Large intestine (tissue), 3 donors: Measurements from ENCODE around the gene FSTL1. TPM values are rescaled to one million over a fixed set of nuclear protein-coding genes. Genes with fewer than 3 reads are reported as not detected.

Experiments used
- DNase-seq, 2 donors: peaks; one replicate each; pipeline versions ENCODE4 v3.0.0 to v3.0.0-alpha.2; 2013
- H3K27ac ChIP-seq: one replicate; pipeline ENCODE4 v1.5.1; 2013; ENCODE audit warnings: low read length
- H3K27me3 ChIP-seq: 2 replicates; pipeline ENCODE4 v1.6.1; 2013; ENCODE audit warnings: low read length; ENCODE audit not compliant: control insufficient read depth, insufficient read depth
- H3K36me3 ChIP-seq: 2 replicates; pipeline ENCODE4 v1.6.1; 2013; ENCODE audit warnings: low read length; ENCODE audit not compliant: control insufficient read depth, insufficient read depth
- H3K4me1 ChIP-seq: one replicate; pipeline ENCODE4 v1.6.1; 2013; ENCODE audit warnings: low read length; ENCODE audit not compliant: control insufficient read depth, insufficient read depth
- H3K4me3 ChIP-seq: one replicate; pipeline ENCODE4 v1.5.1; 2013; ENCODE audit warnings: low read length
- H3K9me3 ChIP-seq: one replicate; pipeline ENCODE4 v1.6.1; 2013; ENCODE audit warnings: mild to moderate bottlenecking, low read depth, low read length, moderate library complexity; ENCODE audit not compliant: control insufficient read depth
- WGBS: methylation state at CpG from one replicate; pipeline ENCODE4 v1.1.5; 2013; ENCODE audit warnings: low lambda C conversion rate; ENCODE audit not compliant: insufficient coverage; 5-methylcytosine and 5-hydroxymethylcytosine counted together
- polyA plus RNA-seq: library from polyadenylated mRNA; unstranded; fragments of 120-200 nt; gene quantifications from one replicate; pipeline ENCODE4 v1.2.1, GENCODE V29; 2013

Gene FSTL1
- polyA plus RNA-seq, 1 donor, result 190 TPM

- no peaks in the 10 kb centered on the region for H3K27me3 ChIP-seq
- WGBS, result no CpG with 5 or more reads among the region's 1 CpG
- no peaks in the 10 kb centered on the region for H3K4me1 ChIP-seq
- DNase-seq, result no peak
- H3K4me3 ChIP-seq, result no peak overlapping the region
- H3K9me3 ChIP-seq, result no peaks in the 10 kb centered on the region
- peaks cover 19% of the 10 kb centered on the region for H3K36me3 ChIP-seq
- no peak overlapping the region for H3K27ac ChIP-seq
Measured at GRCh38 chr3:120429921-120430361, 20.9 kb downstream of the FSTL1 start.

- no peak for DNase-seq
- Histone ChIP-seq H3K27me3 (no peaks in the 10 kb centered on the region), H3K9me3 (no peaks in the 10 kb centered on the region), H3K4me3 (no peak overlapping the region), H3K4me1 (no peaks in the 10 kb centered on the region), H3K36me3 (peaks cover 19% of the 10 kb centered on the region), H3K27ac (no peak overlapping the region)
- no CpG with 5 or more reads among the region's 2 CpGs for WGBS
Measured at GRCh38 chr3:120428924-120429323, 21.9 kb downstream of the FSTL1 start.

- H3K4me1 ChIP-seq, result no peaks in the 10 kb centered on the region
- no peaks in the 10 kb centered on the region for H3K27me3 ChIP-seq
- no peaks in the 10 kb centered on the region for H3K9me3 ChIP-seq
- no peak overlapping the region for H3K4me3 ChIP-seq
- no peak for DNase-seq
- H3K27ac ChIP-seq, result no peak overlapping the region
- peaks cover 19% of the 10 kb centered on the region for H3K36me3 ChIP-seq
Measured at GRCh38 chr3:120427201-120427600, 23.6 kb downstream of the FSTL1 start.

GRCh38 chr3:120425572-120426250 is 25.1 kb downstream of the FSTL1 start:
- Histone ChIP-seq H3K27me3 (no peaks in the 10 kb centered on the region), H3K4me3 (no peak overlapping the region), H3K27ac (peak overlapping the region; percentile 21), H3K9me3 (no peaks in the 10 kb centered on the region), H3K36me3 (peaks cover 17% of the 10 kb centered on the region), H3K4me1 (no peaks in the 10 kb centered on the region)
- DNase-seq, result no peak
- no CpG with 5 or more reads among the region's 1 CpG for WGBS

GRCh38 chr3:120424976-120425570 is 25.7 kb downstream of the FSTL1 start:
- WGBS, result no CpG with 5 or more reads among the region's 5 CpGs
- Histone ChIP-seq H3K4me1 (no peaks in the 10 kb centered on the region), H3K36me3 (peaks cover 17% of the 10 kb centered on the region), H3K4me3 (no peak overlapping the region), H3K27me3 (no peaks in the 10 kb centered on the region), H3K9me3 (no peaks in the 10 kb centered on the region), H3K27ac (peak overlapping the region; percentile 8)
- DNase-seq, result no peak

GRCh38 chr3:120424506-120424905 is 26.3 kb downstream of the FSTL1 start:
- 100% methylated on average over 1 of the region's 6 CpGs for WGBS
- Histone ChIP-seq H3K36me3 (peaks cover 11% of the 10 kb centered on the region), H3K27me3 (no peaks in the 10 kb centered on the region), H3K9me3 (no peaks in the 10 kb centered on the region), H3K4me1 (no peaks in the 10 kb centered on the region), H3K27ac (no peak overlapping the region), H3K4me3 (no peak overlapping the region)
- no peak for DNase-seq

- H3K27ac ChIP-seq, result no peak overlapping the region
- no peak for DNase-seq
- no peak overlapping the region for H3K4me3 ChIP-seq
- WGBS, result no CpG with 5 or more reads among the region's 4 CpGs
- peaks cover 4% of the 10 kb centered on the region for H3K36me3 ChIP-seq
- no peaks in the 10 kb centered on the region for H3K9me3 ChIP-seq
- no peaks in the 10 kb centered on the region for H3K4me1 ChIP-seq
- no peaks in the 10 kb centered on the region for H3K27me3 ChIP-seq
Measured at GRCh38 chr3:120423432-120423831, 27.4 kb downstream of the FSTL1 start.

GRCh38 chr3:120421926-120422325 is 28.9 kb downstream of the FSTL1 start:
- H3K4me1 ChIP-seq, result peaks cover 4% of the 10 kb centered on the region
- H3K27me3 ChIP-seq, result no peaks in the 10 kb centered on the region
- DNase-seq, result no peak
- peak overlapping the region; percentile 54 for H3K27ac ChIP-seq
- H3K9me3 ChIP-seq, result no peaks in the 10 kb centered on the region
- no peak overlapping the region for H3K4me3 ChIP-seq
- H3K36me3 ChIP-seq, result no peaks in the 10 kb centered on the region
- no CpG with 5 or more reads among the region's 2 CpGs for WGBS

GRCh38 chr3:120420928-120421551 is 29.8 kb downstream of the FSTL1 start:
- Histone ChIP-seq H3K4me1 (peaks cover 4% of the 10 kb centered on the region), H3K36me3 (no peaks in the 10 kb centered on the region), H3K27me3 (no peaks in the 10 kb centered on the region), H3K4me3 (no peak overlapping the region), H3K27ac (peak overlapping the region; percentile 54), H3K9me3 (no peaks in the 10 kb centered on the region)
- no CpG with 5 or more reads among the region's 6 CpGs for WGBS
- peak; percentile 35 to 48 for DNase-seq

GRCh38 chr3:120420360-120420759 is 30.4 kb downstream of the FSTL1 start:
- no peak overlapping the region for H3K4me3 ChIP-seq
- no peak for DNase-seq
- 73% methylated on average over 2 of the region's 3 CpGs for WGBS
- peak overlapping the region; percentile 54 for H3K27ac ChIP-seq
- peaks cover 4% of the 10 kb centered on the region for H3K4me1 ChIP-seq
- no peaks in the 10 kb centered on the region for H3K36me3 ChIP-seq
- H3K9me3 ChIP-seq, result no peaks in the 10 kb centered on the region
- no peaks in the 10 kb centered on the region for H3K27me3 ChIP-seq
